NCI-H2029 (cell line): ENCODE measurements around the gene PRSS21.

Source experiments
- DNase-seq: peaks from one replicate; lab custom pipeline; 2025; lab: John Stamatoyannopoulos, UW

PRSS21 gene

GRCh38 chr16:2843526-2843925, 26.5 kb downstream of the PRSS21 start:
- no peak for DNase-seq

- no peak for DNase-seq
These were observed 28.1 kb downstream of the PRSS21 start for GRCh38 chr16:2845116-2845515.

- DNase-seq = no peak
These were observed 29.7 kb downstream of the PRSS21 start for GRCh38 chr16:2846511-2847310.

GRCh38 chr16:2848933-2849725, 32.1 kb downstream of the PRSS21 start:
- DNase-seq = no peak

- no peak for DNase-seq
These were observed 35.1 kb downstream of the PRSS21 start for GRCh38 chr16:2852003-2852730.

- DNase-seq = no peak
These were observed 35.9 kb downstream of the PRSS21 start for GRCh38 chr16:2852731-2853507.

GRCh38 chr16:2853531-2854073, 36.6 kb downstream of the PRSS21 start:
- DNase-seq = no peak

- no peak for DNase-seq
These were observed 37.8 kb downstream of the PRSS21 start for GRCh38 chr16:2854700-2855309.

- DNase-seq = no peak
These were observed 38.5 kb downstream of the PRSS21 start for GRCh38 chr16:2855536-2855935.

GRCh38 chr16:2856061-2856670, 39.1 kb downstream of the PRSS21 start:
- no peak for DNase-seq

GRCh38 chr16:2856686-2857450, 39.8 kb downstream of the PRSS21 start:
- DNase-seq = no peak

- DNase-seq = no peak
These were observed 40.6 kb downstream of the PRSS21 start, which contains the start of gene PRSS22 for GRCh38 chr16:2857451-2858244. TSS of gene PRSS22 (minus strand) at chr16:2858170. CDS start at chr16:2858104, 66 bp downstream.

GRCh38 chr16:2858245-2859025, 41.4 kb downstream of the PRSS21 start:
- peak; percentile 65 for DNase-seq

GRCh38 chr16:2859686-2860265, 42.7 kb downstream of the PRSS21 start:
- DNase-seq = no peak

- DNase-seq = no peak
These were observed 44.0 kb downstream of the PRSS21 start for GRCh38 chr16:2860826-2861567.

GRCh38 chr16:2865651-2866050, 48.6 kb downstream of the PRSS21 start:
- DNase-seq = no peak

GRCh38 chr16:2866431-2866830, 49.4 kb downstream of the PRSS21 start:
- no peak for DNase-seq
